Natural killer cell (primary cell): ENCODE data around the gene ADM. TPM values are rescaled to one million over a fixed set of nuclear protein-coding genes. Genes with fewer than 3 reads are reported as not detected.

Experiments
- ATAC-seq, 3 donors: fragments of 150-1000 bp in 2 of 3; fragments of 200-7000 bp in 1 of 3; cut with Tn5 transposase; 1 replicate in 1 of 3; 2 replicates in 2 of 3; pipeline ENCODE4 v1.10.0; 2021; ENCODE audit warnings: mild to moderate bottlenecking in 2 of 3, moderate library complexity in 2 of 3
- DNase-seq, 2 donors: peaks; one replicate each; pipeline versions ENCODE4 v3.0.0 to v3.0.0-alpha.2; 2013 to 2021; ENCODE audit warnings: mixed read lengths in 1 of 2
- H3K27ac ChIP-seq: one replicate; pipeline ENCODE4 v1.5.1; 2013; ENCODE audit warnings: mild to moderate bottlenecking, low read length
- H3K27me3 ChIP-seq: one replicate; pipeline ENCODE4 v1.6.1; 2013; ENCODE audit warnings: low read length; ENCODE audit not compliant: control insufficient read depth, insufficient read depth
- H3K36me3 ChIP-seq: one replicate; pipeline ENCODE4 v1.6.1; 2013; ENCODE audit warnings: low read length; ENCODE audit not compliant: control insufficient read depth, insufficient read depth
- H3K4me1 ChIP-seq: one replicate; pipeline ENCODE4 v1.6.1; 2013; ENCODE audit warnings: low read length; ENCODE audit not compliant: control insufficient read depth, insufficient read depth
- H3K4me3 ChIP-seq: one replicate; pipeline ENCODE4 v1.5.1; 2013; ENCODE audit warnings: low read length
- H3K9me3 ChIP-seq: one replicate; pipeline ENCODE4 v1.6.1; 2013; ENCODE audit warnings: low read length; ENCODE audit not compliant: control insufficient read depth, insufficient read depth
- H3K27ac Mint-ChIP-seq, 2 donors: one replicate each; pipeline ENCODE4 v1.8.0; 2022; ENCODE audit warnings: mild to moderate bottlenecking in 2 of 2, mixed read lengths in 2 of 2, moderate library complexity in 1 of 2
- H3K27me3 Mint-ChIP-seq, 2 donors: one replicate each; pipeline ENCODE4 v1.8.0; 2022; ENCODE audit warnings: low read depth in 2 of 2, mixed read lengths in 2 of 2
- H3K36me3 Mint-ChIP-seq: one replicate; pipeline ENCODE4 v1.8.0; 2022; ENCODE audit warnings: mixed read lengths
- H3K4me1 Mint-ChIP-seq, 2 donors: one replicate each; pipeline ENCODE4 v1.8.0; 2022; ENCODE audit warnings: mixed read lengths in 2 of 2
- H3K4me3 Mint-ChIP-seq: one replicate; pipeline ENCODE4 v1.8.0; 2022; ENCODE audit warnings: mild to moderate bottlenecking, moderate library complexity, mixed read lengths
- H3K9me3 Mint-ChIP-seq, 2 donors: one replicate each; pipeline ENCODE4 v1.8.0; 2022; ENCODE audit warnings: mixed read lengths in 2 of 2
- CTCF ChIP-seq: fragments of 200-600 bp; IDR thresholded peaks from one replicate; pipeline ENCODE4 v1.8.0; 2022; ENCODE audit warnings: antibody characterized with exemption
- WGBS: methylation state at CpG from one replicate; pipeline ENCODE4 v1.1.7; 2013; ENCODE audit warnings: missing lambda C conversion rate; ENCODE audit not compliant: insufficient coverage; 5-methylcytosine and 5-hydroxymethylcytosine counted together
- intact Hi-C: fragments of 100-400 bp; cut with micrococcal nuclease; formaldehyde crosslinking; loops from one replicate; pipeline ENCODE4 v1.14.2; 2022
- total RNA-seq, 4 donors: library from RNA; stranded (reverse); fragments of 120-200 nt in 1 of 4; gene quantifications; one replicate each; pipeline versions ENCODE4 v1.2.3 to v1.2.4, GENCODE V29; 2013 to 2022

The ADM gene
- total RNA-seq, 3 donors from 2014 or later (not counting 1 experiment from before 2014, with no cell fraction given): 0.82 to 7.0 (median 5.8) TPM

- Histone ChIP-seq H3K27me3 (peaks cover 26% of the 10 kb centered on the region), H3K4me1 (peaks cover 17% of the 10 kb centered on the region), H3K27ac (no peak overlapping the region), H3K9me3 (no peaks in the 10 kb centered on the region), H3K4me3 (no peak overlapping the region), H3K36me3 (no peaks in the 10 kb centered on the region)
- Mint-ChIP-seq H3K36me3 (no peaks in the 10 kb centered on the region), H3K27ac (no peak overlapping the region), H3K4me3 (no peak overlapping the region), H3K27me3 (peaks cover 40 to 41% of the 10 kb centered on the region in 2 donors), H3K9me3 (no peaks in the 10 kb centered on the region), H3K4me1 (peaks cover 17% of the 10 kb centered on the region in 2 donors)
- DNase-seq (no peak), ATAC-seq (no peak)
- intact Hi-C loops: no loop called here
- 78% methylated on average over 1 of the region's 2 CpGs for WGBS
- no peak for TF ChIP-seq CTCF
Measured at GRCh38 chr11:10311802-10312201, 6.9 kb downstream of the ADM start.

- H3K36me3 Mint-ChIP-seq: no peaks in the 10 kb centered on the region
- Histone ChIP-seq H3K4me3 (no peak overlapping the region), H3K36me3 (no peaks in the 10 kb centered on the region), H3K27me3 (peaks cover 8% of the 10 kb centered on the region), H3K9me3 (no peaks in the 10 kb centered on the region), H3K4me1 (no peaks in the 10 kb centered on the region), H3K27ac (no peak overlapping the region)
- H3K9me3 Mint-ChIP-seq: no peaks in the 10 kb centered on the region
- TF ChIP-seq CTCF: no peak
- DNase-seq (peak in 1 of 2 donors; percentile 59), ATAC-seq (peak; percentile 76 to 99 (median 81))
- WGBS: 47% methylated on average over 5 of the region's 8 CpGs
- H3K4me3 Mint-ChIP-seq: no peak overlapping the region
- intact Hi-C loops: no loop called here
- peaks cover 25 to 40% of the 10 kb centered on the region in 2 donors for H3K27me3 Mint-ChIP-seq
- H3K4me1 Mint-ChIP-seq: no peaks in the 10 kb centered on the region
- no peak overlapping the region for H3K27ac Mint-ChIP-seq
Measured at GRCh38 chr11:10314199-10315072, 9.6 kb downstream of the ADM start.

- Mint-ChIP-seq H3K27me3 (peaks cover 23 to 34% of the 10 kb centered on the region in 2 donors), H3K27ac (no peak overlapping the region), H3K36me3 (no peaks in the 10 kb centered on the region), H3K4me3 (no peak overlapping the region), H3K9me3 (no peaks in the 10 kb centered on the region), H3K4me1 (no peaks in the 10 kb centered on the region)
- no peak overlapping the region for H3K27ac ChIP-seq
- H3K4me1 ChIP-seq: no peaks in the 10 kb centered on the region
- intact Hi-C loops: no loop called here
- WGBS: 87% methylated on average over 6 of the region's 6 CpGs
- no peak for TF ChIP-seq CTCF
- ATAC-seq (no peak), DNase-seq (no peak)
- H3K4me3 ChIP-seq: no peak overlapping the region
- peaks cover 2% of the 10 kb centered on the region for H3K27me3 ChIP-seq
- H3K9me3 ChIP-seq: no peaks in the 10 kb centered on the region
- H3K36me3 ChIP-seq: no peaks in the 10 kb centered on the region
Measured at GRCh38 chr11:10315083-10315482, 10.2 kb downstream of the ADM start.
